ENCODE measurements around the gene MESD.

The MESD gene

DNA sequence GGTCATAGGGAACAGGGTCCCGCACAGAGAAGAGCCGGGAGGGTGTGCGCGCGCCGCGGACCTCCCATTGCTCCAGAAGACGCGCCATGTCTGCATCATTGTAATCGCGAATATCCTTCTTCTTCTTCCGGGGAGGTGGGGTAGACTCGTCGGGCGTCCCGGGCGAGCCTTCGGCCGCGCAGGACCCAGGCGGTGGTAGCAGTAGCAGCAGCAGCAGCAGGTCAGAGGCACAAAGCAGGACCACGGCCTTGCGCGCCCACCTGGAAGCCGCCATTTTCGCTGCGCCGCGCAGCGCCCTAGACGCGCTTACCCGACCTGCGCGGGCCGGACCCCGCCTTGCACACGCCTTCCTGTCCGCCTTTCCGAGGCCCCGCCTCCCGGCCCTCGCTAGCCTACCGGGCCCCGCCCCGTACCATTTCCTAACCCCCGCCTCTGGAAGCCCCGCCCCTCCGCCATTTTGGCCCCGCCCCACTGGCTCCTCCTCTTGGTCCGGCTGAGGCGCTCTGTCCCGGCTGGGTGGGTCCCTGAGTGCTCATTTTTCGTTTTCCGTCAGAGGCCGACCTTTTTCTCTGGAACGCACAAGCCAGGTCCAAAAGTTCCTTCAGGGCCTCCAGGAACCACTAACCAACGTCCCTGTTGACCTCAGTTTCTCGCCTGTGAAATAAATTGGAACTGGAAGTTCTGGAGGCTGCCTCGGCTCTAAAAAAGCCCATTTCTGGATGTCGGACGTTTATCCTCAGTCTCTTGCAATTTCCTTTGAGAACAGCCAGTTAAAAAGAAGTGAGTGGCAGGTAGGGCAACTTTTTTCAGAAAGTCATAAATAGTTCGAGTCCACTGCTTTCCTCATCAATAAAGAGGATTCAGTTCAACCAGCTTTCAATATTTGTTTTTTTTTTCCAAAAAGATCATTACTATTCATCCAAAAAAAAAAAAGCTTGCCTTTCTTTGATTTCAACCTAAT is at the start of gene MESD:
Gene MESD (minus strand): TSS at position 302 of the 961 bp plus-strand sequence. CDS start 28 bp downstream, at position 274.
- H3K4me3 ChIP-seq (ENCODE audit: low read depth, low read length), result peak within 1 kb of the TSS; percentile 67
- peak; percentile 84 for DNase-seq (ENCODE audit: low read depth)

DNA sequence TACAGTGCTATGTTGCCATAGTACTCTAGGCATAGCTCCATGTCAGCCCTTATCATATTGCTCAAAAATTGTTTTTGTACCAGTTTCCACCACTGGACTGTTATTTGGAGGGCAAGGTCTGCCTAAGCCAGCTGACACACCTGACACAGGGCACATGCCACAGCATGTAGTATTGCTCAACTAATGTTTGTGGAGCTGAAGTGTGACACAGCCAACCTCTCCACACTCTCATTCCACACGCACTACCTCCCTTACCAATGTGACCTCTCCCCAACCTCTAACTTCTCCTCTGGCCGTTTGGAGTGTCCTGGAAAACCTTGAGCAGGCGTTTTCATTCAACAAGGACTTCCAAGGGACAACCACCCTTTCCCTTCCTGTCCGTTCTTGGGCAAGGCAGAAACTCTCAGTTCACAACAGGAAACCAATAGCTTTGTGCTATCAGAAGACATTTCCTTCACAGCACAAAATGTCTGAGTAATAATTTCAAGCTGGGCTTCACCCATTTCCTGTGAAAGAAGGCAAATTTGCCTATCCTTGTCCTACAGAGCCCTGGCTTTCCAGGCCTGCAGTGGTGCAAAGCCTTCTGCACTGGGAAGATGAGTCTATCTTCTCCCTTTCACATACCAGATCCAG is 49.5 kb upstream of the MESD start:
- no peak overlapping the region for H3K4me3 ChIP-seq (ENCODE audit: low read depth, low read length)
- DNase-seq (ENCODE audit: low read depth), result no peak

DNA sequence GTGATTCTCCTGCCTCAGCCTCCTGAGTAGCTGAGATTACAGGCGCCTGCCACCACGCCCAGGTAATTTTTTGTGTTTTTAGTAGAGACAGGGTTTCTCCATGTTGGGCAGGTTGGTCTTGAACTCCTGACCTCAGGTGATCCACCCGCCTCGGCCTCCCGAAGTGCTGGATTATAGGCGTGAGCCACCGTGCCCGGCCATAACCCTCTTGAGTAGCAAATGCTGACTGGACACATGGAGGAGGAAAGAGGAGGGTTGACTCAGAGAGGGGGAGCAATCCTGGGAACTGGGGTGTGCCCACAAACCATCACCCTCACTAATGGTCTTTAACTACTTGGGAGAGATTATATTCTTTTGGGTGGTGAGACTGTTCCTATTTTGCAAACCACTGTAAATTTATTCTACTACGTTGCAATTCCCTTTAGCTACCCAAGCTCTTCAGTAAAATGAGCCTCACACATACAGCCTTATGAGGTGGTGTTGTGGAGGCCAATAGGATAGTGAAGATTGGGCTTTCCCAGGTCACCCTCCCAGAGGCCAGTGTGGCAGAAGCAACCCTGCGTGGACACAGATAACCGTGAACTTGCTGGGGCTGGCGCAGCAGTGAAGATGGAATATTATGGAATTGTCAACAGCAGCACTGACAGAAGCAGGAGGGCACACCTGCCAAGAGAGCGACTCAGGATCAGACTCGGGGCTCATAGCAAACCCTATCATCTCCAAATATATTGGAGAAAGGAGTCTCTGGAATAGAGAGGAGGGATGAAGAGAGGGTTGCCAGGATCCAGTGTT is 48.5 kb upstream of the MESD start:
- DNase-seq (ENCODE audit: low read depth), result no peak
- no peak overlapping the region for H3K4me3 ChIP-seq (ENCODE audit: low read depth, low read length)

DNA sequence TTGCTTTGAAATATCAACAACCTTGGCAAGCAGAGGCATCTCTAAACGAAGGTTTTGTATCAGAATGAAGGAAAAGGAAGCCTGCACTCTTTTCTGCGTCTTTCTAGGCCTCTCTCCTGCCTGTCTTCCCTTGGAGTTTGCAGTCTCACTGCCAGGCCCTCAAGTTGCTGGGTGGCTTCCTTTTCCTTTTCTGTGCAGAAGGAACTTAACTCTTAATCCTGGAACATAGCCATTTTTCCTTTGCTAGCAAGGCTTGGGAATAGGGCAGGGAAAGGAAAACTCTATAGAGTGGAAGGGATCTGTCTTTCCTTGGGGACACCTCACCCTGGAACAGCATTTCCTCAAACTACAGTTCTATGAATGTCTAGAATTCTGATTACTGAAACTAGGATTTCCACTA is 43.9 kb upstream of the MESD start:
- DNase-seq (ENCODE audit: low read depth), result no peak

GRCh38 chr15:81032818-81033217 is 43.2 kb upstream of the MESD start:
- H3K4me3 ChIP-seq (ENCODE audit: low read depth, low read length), result no peak overlapping the region
- no peak for DNase-seq (ENCODE audit: low read depth)

More for the DNA sequence above, 43.9 kb upstream of the MESD start:
- H3K4me3 ChIP-seq (ENCODE audit: low read depth, low read length), result no peak overlapping the region

DNA sequence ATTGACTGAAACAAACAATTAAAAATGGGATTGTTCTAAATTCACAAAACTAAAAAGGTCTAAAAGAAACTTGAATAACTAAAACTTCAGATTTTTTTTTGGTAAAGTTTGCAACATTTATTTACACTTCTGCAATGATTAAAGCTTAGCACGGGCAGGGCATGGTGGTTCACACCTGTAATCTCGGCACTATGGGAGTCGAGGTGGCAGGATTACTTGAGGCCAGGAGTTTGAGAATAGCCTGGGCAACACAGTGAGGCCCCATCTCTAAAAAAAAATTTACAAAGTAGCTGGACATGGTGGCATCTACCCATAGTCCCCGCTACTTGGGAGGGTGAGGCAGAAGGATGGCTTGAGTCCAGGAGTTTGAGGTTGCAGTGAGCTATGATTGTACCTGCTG is 42.7 kb upstream of the MESD start:
- H3K4me3 ChIP-seq (ENCODE audit: low read depth, low read length), result no peak overlapping the region
- DNase-seq (ENCODE audit: low read depth), result no peak

- DNase-seq (ENCODE audit: low read depth), result no peak
- no peak overlapping the region for H3K4me3 ChIP-seq (ENCODE audit: low read depth, low read length)
Measured at GRCh38 chr15:81031203-81031602, 41.6 kb upstream of the MESD start.

- no peak for DNase-seq (ENCODE audit: low read depth)
Measured at GRCh38 chr15:81030301-81030750, 40.7 kb upstream of the MESD start.

DNA sequence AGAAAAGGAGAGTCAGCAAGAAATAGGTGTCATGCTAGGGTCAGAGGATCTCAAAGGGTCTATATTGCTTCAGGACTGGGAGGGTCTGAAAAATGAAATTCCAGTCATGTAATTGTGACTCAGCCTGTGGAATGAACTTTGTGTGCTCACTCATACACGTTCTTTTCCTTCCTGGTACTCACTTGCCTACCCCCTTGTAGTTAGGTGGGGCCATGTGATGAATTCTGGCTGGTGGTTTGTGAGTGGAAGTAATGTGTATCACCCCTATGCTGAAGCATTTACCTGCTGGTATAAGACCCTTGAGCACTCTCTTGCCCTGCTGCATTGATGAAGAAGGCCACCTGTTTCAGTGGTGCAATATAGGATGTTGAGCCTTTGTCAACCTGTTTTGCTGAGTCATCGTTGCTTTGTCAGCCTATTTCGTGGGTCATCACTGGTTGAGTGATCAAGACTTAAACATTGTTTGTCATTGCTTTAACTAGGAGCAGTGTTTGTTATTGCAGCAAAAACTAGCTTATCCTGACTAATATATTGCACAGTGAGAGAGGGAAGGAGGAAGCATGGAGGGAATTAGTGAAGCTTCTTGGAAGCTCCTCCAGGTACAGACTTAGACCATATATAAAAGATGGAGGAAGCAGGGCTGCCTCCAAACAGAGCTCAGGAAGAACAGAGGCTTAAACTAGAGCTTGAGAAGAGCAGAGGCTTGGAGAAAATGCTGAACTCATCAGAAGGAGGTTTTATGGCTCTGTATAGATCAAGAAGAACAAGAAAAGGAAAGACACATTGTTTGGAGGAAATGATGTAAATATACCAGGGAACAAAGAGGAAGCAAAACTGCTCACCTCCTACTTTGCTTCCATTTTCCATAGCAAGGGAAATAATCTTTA is 40.0 kb upstream of the MESD start:
- no peak for DNase-seq (ENCODE audit: low read depth)
- H3K4me3 ChIP-seq (ENCODE audit: low read depth, low read length), result no peak overlapping the region

More at GRCh38 chr15:81030301-81030750, 40.7 kb upstream of the MESD start:
- H3K4me3 ChIP-seq (ENCODE audit: low read depth, low read length), result no peak overlapping the region

GRCh38 chr15:81026836-81027599 is 37.4 kb upstream of the MESD start:
- H3K4me3 ChIP-seq (ENCODE audit: low read depth, low read length), result no peak overlapping the region
- no peak for DNase-seq (ENCODE audit: low read depth)

DNA sequence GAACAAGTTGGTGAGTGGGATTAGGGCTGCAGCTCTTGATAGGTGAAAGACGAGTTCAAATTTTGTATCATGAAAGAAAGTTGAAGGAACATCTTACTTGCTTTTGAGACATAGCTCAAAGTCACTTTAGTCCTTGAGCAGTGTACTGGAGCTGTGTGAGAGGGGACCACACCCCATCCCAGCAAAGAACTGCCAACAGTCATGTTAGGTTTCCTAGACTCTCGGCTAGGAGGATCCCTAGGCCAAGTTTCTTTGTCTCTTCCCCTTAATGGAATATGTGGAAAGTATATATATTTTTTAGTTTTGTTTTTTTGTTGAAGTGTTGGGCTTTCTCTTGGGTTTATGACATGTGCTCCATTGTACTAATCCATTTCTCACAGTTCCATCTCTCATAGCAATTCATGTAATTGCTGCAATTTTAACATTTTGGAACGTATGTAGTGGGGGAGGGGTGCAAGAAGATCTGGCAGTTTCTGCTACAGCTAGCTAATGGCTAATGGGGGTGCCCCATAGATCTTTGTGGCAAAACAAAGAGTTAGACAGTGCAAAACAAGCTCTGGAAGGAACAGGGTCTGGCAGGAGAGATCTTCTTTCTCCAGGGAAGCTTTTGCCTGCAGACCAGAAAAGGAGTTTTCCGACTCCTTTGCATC is 36.2 kb upstream of the MESD start:
- DNase-seq (ENCODE audit: low read depth), result no peak
- no peak overlapping the region for H3K4me3 ChIP-seq (ENCODE audit: low read depth, low read length)

DNA sequence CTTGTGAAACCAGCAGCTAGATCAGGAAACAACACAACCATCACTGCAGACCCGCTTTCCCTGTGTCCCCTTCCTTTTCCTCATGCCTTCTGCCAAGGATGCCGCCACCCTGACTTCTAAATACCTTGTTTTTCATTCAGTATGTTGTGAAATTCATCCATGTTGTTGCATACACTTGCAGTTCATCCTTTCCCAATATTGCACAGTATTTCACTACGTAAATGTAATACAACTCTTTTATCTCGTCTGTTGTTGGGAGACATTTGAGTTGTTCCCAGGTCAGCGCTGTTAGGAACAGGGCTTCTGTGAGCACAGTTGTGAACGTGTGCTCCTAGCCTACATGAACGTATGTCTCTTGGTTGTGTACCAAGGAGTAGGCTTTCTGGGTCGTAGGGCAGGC is 35.3 kb upstream of the MESD start:
- no peak for DNase-seq (ENCODE audit: low read depth)
- H3K4me3 ChIP-seq (ENCODE audit: low read depth, low read length), result no peak overlapping the region

DNA sequence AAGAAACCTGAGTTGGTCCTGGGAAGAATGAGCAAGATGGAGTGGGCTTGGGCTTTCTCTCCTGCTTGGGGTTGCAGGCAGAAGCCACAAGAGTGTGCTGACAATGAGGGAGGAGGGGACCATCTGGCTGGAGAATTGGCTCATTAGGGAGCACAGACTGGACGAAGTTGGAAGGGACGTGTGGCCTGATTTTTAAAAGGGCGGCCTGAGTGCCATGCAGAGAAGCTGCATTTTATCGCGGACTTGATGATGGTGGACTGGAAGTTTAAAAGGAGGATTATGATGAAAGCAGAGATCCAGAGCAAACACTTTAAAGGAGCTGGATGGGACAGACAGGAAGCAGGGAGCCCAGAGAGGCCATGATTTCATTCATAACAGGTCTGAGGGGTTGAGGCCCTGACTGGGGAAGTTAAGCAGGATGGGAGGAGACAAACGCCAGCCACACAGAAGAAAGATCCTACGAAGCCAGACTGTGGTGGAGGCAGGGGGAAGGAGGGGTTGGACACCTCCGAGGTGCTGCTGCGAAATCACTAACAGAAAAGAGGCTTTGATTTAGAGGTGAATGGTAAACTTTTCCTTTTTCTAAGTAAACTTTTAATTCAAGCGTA is 34.8 kb upstream of the MESD start:
- no peak overlapping the region for H3K4me3 ChIP-seq (ENCODE audit: low read depth, low read length)
- no peak for DNase-seq (ENCODE audit: low read depth)

- DNase-seq (ENCODE audit: low read depth), result peak; percentile 64
- H3K4me3 ChIP-seq (ENCODE audit: low read depth, low read length), result no peak overlapping the region
Measured at GRCh38 chr15:81023483-81024264, 34.1 kb upstream of the MESD start.

DNA sequence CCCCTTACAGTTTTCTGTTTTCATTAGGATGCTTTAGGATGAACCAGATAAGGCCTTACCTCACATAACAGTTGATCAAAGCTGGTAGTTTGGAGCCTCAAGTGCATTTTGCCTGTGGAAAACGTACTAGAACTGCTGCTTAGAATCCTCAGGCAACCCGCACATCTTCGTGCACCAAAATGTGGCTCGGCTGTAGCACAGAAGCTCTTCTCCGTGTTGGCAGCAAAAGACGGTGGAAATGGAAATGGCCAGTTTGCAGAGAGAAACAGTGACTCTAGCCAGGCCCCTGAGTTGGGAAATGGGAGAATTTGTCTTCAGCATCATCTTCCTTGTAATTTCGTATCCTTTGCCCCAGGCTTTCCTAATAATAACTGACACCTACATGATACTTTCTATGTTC is 31.7 kb upstream of the MESD start:
- no peak overlapping the region for H3K4me3 ChIP-seq (ENCODE audit: low read depth, low read length)
- no peak for DNase-seq (ENCODE audit: low read depth)

- no peak overlapping the region for H3K4me3 ChIP-seq (ENCODE audit: low read depth, low read length)
- DNase-seq (ENCODE audit: low read depth), result no peak
Measured at GRCh38 chr15:81018197-81018596, 28.6 kb upstream of the MESD start.

Data from skeletal muscle cell (primary cell).